HepG2 (cell line): Measurements from ENCODE around the gene SLC51B. TPM values are rescaled to one million over a fixed set of nuclear protein-coding genes. Genes with fewer than 3 reads are reported as not detected.

Source experiments
- ARHGAP35 ChIP-seq: sonication (generic); formaldehyde crosslinking; IDR thresholded peaks from 2 replicates; pipeline ENCODE4 v1.9.0; 2022; ENCODE audit warnings: mild to moderate bottlenecking, inconsistent platforms, moderate library complexity, missing genetic modification reagents, borderline replicate concordance
- ATAD3A ChIP-seq: sonication (generic); formaldehyde crosslinking; IDR thresholded peaks from 2 replicates; pipeline ENCODE4 v1.4.0; 2020; ENCODE audit warnings: missing genetic modification reagents
- FOXA1 ChIP-seq, 2 experiments: fragments of 450-650 bp in 1 of 2; sonication (generic) in 1 of 2; formaldehyde crosslinking in 1 of 2; IDR thresholded peaks; 2 replicates each; pipeline versions ENCODE4 v1.4.0 to v1.6.1; 2016 to 2020; ENCODE audit warnings: missing genetic modification reagents in 1 of 2
- NFIC ChIP-seq: IDR thresholded peaks from 2 replicates; pipeline ENCODE4 v1.6.1; 2012; ENCODE audit warnings: mild to moderate bottlenecking, low read length, inconsistent platforms
- RARG ChIP-seq: sonication (generic); formaldehyde crosslinking; IDR thresholded peaks from 2 replicates; pipeline ENCODE4 v1.4.0; 2020; ENCODE audit warnings: low read depth, mild to moderate bottlenecking, missing genetic modification reagents
- TCF12 ChIP-seq, 2 experiments: fragments of 450-650 bp in 1 of 2; sonication (generic) in 1 of 2; formaldehyde crosslinking in 1 of 2; IDR thresholded peaks; 2 replicates each; pipeline versions ENCODE4 v1.6.1 to v1.8.0; 2017 to 2022; ENCODE audit warnings: antibody characterized with exemption in 1 of 2, mild to moderate bottlenecking in 1 of 2, missing genetic modification reagents in 1 of 2, moderate library complexity in 1 of 2
- ZNF484 ChIP-seq: sonication (generic); formaldehyde crosslinking; IDR thresholded peaks from 2 replicates; pipeline ENCODE4 v1.5.1; 2020; ENCODE audit warnings: mild to moderate bottlenecking, low read depth, missing genetic modification reagents, borderline replicate concordance
- ZNF672 ChIP-seq: sonication (generic); formaldehyde crosslinking; IDR thresholded peaks from 2 replicates; pipeline ENCODE4 v1.8.1; 2022; ENCODE audit warnings: missing genetic modification reagents
- polyA plus RNA-seq, 8 experiments: library from polyadenylated mRNA; depleted of rRNA in 3 of 8; stranded (reverse) in 7 of 8; unstranded in 1 of 8; fragments of >200 nt; fragmentation: Illumina TruSeq in 4 of 8; extraction: Trizol in 4 of 8; gene quantifications; 2 replicates each; pipeline versions ENCODE4 v1.2.1 to v1.2.3, GENCODE V29; 2011 to 2016; ENCODE audit warnings: low read depth in 4 of 8, missing spikeins in 1 of 8, mixed read lengths in 1 of 8; ENCODE audit not compliant: insufficient read depth in 1 of 8
- total RNA-seq, 5 experiments: library from RNA; depleted of rRNA; stranded (reverse); fragments of >200 nt; fragmentation: Illumina TruSeq; extraction: Trizol; gene quantifications; 2 replicates each; pipeline ENCODE4 v1.2.3, GENCODE V29; 2016; ENCODE audit warnings: low read depth in 1 of 5
- TF ChIP-seq, protein P1 (sequence below): sonication (generic); formaldehyde crosslinking; IDR thresholded peaks from 2 replicates; pipeline ENCODE4 v1.4.0; 2020; ENCODE audit warnings: missing genetic modification reagents
- TF ChIP-seq, protein P2 (sequence below): sonication (generic); formaldehyde crosslinking; IDR thresholded peaks from 2 replicates; pipeline ENCODE4 v1.4.0; 2020; ENCODE audit warnings: mild to moderate bottlenecking, missing genetic modification reagents
- TF ChIP-seq, protein P3 (sequence below): IDR thresholded peaks from 2 replicates; pipeline ENCODE4 v1.6.1; 2016; ENCODE audit warnings: missing biosample characterization, missing genetic modification reagents, low read depth
- TF ChIP-seq, protein P4 (sequence below): sonication (generic); formaldehyde crosslinking; IDR thresholded peaks from 2 replicates; pipeline ENCODE4 v1.8.0; 2022; ENCODE audit warnings: mild to moderate bottlenecking, missing genetic modification reagents, moderate library complexity
- TF ChIP-seq, protein P5 (sequence below): sonication (generic); formaldehyde crosslinking; IDR thresholded peaks from 2 replicates; pipeline ENCODE4 v1.5.1; 2020; ENCODE audit warnings: mild to moderate bottlenecking, moderate library complexity, missing genetic modification reagents

Gene SLC51B
- total and polyA plus RNA-seq, 2 of the 13 experiments (the other 11 are each of a cell fraction or from before 2014, with no cell fraction given): 14.9 to 17.1 TPM

DNA sequence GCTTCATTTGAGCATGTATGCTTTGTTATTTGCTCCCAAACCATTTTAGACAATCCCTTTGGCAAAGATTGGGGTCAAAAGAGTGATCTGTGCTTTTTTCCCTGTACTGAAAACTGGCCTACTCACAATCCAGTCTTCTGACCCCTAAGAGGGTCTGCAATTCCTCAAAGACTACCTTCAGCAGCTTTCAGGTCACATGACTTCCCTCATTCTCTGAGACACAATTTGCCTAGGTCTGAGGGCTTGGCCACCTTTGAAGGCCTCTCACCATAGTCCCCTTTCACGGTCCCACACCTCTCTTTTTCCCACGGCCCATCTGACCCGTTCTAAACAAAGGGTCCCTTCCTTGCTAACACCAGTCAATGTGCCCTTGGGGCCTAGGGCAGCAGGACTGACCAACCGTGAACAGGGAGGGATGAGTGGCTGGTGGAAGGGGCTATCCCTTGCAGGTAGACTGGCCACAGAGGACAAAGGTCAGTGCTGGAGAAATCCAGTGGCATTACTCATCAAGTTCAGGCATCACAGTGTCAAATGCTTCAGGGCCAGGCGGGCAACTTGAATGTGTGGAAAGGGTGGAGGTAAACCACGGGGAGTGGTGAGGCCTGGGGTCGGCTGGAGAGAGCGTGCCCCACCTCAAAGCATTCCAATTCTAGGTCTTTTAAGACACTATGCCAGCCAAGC, 11.8 kb downstream of the SLC51B start (continued):
- TF ChIP-seq ARHGAP35 (CRISPR knock-in tag) (0 out of 2 replicates have a peak, but pooled peaks have one; percentile 29), ZNF672 (CRISPR knock-in tag) (no peak), FOXA1 (IDR thresholded peaks at IDR 0.05) (no peak), FOXA1 (CRISPR knock-in tag; IDR thresholded peaks at IDR 0.05) (peak; percentile 45; the same call in 1 of the 2 replicates), NFIC (no peak), TCF12 (IDR thresholded peaks at IDR 0.05) (no peak), TCF12 (CRISPR knock-in tag; IDR thresholded peaks at IDR 0.05) (no peak), ZNF484 (CRISPR knock-in tag) (no peak), RARG (CRISPR knock-in tag) (no peak), ATAD3A (CRISPR knock-in tag) (no peak)
- TF ChIP-seq, protein P1, sequence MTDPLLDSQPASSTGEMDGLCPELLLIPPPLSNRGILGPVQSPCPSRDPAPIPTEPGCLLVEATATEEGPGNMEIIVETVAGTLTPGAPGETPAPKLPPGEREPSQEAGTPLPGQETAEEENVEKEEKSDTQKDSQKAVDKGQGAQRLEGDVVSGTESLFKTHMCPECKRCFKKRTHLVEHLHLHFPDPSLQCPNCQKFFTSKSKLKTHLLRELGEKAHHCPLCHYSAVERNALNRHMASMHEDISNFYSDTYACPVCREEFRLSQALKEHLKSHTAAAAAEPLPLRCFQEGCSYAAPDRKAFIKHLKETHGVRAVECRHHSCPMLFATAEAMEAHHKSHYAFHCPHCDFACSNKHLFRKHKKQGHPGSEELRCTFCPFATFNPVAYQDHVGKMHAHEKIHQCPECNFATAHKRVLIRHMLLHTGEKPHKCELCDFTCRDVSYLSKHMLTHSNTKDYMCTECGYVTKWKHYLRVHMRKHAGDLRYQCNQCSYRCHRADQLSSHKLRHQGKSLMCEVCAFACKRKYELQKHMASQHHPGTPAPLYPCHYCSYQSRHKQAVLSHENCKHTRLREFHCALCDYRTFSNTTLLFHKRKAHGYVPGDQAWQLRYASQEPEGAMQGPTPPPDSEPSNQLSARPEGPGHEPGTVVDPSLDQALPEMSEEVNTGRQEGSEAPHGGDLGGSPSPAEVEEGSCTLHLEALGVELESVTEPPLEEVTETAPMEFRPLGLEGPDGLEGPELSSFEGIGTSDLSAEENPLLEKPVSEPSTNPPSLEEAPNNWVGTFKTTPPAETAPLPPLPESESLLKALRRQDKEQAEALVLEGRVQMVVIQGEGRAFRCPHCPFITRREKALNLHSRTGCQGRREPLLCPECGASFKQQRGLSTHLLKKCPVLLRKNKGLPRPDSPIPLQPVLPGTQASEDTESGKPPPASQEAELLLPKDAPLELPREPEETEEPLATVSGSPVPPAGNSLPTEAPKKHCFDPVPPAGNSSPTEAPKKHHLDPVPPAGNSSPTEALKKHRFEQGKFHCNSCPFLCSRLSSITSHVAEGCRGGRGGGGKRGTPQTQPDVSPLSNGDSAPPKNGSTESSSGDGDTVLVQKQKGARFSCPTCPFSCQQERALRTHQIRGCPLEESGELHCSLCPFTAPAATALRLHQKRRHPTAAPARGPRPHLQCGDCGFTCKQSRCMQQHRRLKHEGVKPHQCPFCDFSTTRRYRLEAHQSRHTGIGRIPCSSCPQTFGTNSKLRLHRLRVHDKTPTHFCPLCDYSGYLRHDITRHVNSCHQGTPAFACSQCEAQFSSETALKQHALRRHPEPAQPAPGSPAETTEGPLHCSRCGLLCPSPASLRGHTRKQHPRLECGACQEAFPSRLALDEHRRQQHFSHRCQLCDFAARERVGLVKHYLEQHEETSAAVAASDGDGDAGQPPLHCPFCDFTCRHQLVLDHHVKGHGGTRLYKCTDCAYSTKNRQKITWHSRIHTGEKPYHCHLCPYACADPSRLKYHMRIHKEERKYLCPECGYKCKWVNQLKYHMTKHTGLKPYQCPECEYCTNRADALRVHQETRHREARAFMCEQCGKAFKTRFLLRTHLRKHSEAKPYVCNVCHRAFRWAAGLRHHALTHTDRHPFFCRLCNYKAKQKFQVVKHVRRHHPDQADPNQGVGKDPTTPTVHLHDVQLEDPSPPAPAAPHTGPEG (CRISPR knock-in tag): no peak
- TF ChIP-seq, protein P2, sequence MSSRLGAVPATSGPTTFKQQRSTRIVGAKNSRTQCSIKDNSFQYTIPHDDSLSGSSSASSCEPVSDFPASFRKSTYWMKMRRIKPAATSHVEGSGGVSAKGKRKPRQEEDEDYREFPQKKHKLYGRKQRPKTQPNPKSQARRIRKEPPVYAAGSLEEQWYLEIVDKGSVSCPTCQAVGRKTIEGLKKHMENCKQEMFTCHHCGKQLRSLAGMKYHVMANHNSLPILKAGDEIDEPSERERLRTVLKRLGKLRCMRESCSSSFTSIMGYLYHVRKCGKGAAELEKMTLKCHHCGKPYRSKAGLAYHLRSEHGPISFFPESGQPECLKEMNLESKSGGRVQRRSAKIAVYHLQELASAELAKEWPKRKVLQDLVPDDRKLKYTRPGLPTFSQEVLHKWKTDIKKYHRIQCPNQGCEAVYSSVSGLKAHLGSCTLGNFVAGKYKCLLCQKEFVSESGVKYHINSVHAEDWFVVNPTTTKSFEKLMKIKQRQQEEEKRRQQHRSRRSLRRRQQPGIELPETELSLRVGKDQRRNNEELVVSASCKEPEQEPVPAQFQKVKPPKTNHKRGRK: no peak
- TF ChIP-seq, protein P3, sequence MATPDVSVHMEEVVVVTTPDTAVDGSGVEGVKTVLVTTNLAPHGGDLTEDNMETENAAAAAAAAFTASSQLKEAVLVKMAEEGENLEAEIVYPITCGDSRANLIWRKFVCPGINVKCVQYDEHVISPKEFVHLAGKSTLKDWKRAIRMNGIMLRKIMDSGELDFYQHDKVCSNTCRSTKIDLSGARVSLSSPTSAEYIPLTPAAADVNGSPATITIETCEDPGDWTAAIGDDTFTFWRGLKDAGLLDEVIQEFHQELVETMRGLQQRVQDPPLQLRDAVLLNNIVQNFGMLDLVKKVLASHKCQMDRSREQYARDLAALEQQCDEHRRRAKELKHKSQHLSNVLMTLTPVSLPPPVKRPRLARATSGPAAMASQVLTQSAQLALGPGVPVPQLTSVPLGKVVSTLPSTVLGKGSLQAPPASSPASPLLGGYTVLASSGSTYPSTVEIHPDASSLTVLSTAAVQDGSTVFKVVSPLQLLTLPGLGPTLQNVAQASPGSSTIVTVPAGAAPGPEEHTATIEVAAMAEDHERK (CRISPR knock-in tag): no peak
- TF ChIP-seq, protein P4, sequence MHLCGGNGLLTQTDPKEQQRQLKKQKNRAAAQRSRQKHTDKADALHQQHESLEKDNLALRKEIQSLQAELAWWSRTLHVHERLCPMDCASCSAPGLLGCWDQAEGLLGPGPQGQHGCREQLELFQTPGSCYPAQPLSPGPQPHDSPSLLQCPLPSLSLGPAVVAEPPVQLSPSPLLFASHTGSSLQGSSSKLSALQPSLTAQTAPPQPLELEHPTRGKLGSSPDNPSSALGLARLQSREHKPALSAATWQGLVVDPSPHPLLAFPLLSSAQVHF: no peak
- TF ChIP-seq, protein P5, sequence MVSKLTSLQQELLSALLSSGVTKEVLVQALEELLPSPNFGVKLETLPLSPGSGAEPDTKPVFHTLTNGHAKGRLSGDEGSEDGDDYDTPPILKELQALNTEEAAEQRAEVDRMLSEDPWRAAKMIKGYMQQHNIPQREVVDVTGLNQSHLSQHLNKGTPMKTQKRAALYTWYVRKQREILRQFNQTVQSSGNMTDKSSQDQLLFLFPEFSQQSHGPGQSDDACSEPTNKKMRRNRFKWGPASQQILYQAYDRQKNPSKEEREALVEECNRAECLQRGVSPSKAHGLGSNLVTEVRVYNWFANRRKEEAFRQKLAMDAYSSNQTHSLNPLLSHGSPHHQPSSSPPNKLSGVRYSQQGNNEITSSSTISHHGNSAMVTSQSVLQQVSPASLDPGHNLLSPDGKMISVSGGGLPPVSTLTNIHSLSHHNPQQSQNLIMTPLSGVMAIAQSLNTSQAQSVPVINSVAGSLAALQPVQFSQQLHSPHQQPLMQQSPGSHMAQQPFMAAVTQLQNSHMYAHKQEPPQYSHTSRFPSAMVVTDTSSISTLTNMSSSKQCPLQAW (CRISPR knock-in tag): peak; percentile 74
